K562 (cell line): ENCODE data around the gene A1CF. TPM values are rescaled to one million over a fixed set of nuclear protein-coding genes. Genes with fewer than 3 reads are reported as not detected.

Experiments
- HCFC1 ChIP-seq: IDR thresholded peaks from 2 replicates; pipeline ENCODE4 v1.6.1; 2012; ENCODE audit warnings: low read depth, low read length, improper control_type of control experiment
- MTF1 ChIP-seq: fragments of 250-450 bp; sonication (Bioruptor Pico); IDR thresholded peaks from 2 replicates; pipeline ENCODE4 v1.9.0; 2021; ENCODE audit warnings: moderate library complexity, mild to moderate bottlenecking, inconsistent platforms, borderline replicate concordance
- NFRKB ChIP-seq: fragments of 450-650 bp; IDR thresholded peaks from 2 replicates; pipeline ENCODE4 v1.6.1; 2016; ENCODE audit warnings: low read depth
- NR3C1 ChIP-seq: sonication (generic); formaldehyde crosslinking; IDR thresholded peaks from 2 replicates; pipeline ENCODE4 v1.8.1; 2022; ENCODE audit warnings: missing genetic modification reagents
- PREB ChIP-seq: sonication (generic); formaldehyde crosslinking; IDR thresholded peaks from 2 replicates; pipeline ENCODE4 v1.8.1; 2023; ENCODE audit warnings: mild to moderate bottlenecking, missing genetic modification reagents
- TAF7 ChIP-seq: fragments of 450-650 bp; IDR thresholded peaks from 2 replicates; pipeline ENCODE4 v1.6.1; 2016; ENCODE audit warnings: missing genetic modification characterization, missing compliant biosample characterization
- YBX1 ChIP-seq: fragments of 450-650 bp; IDR thresholded peaks from 2 replicates; pipeline ENCODE4 v1.7.1; 2016; ENCODE audit warnings: mild to moderate bottlenecking
- ZBTB17 ChIP-seq: fragments of 450-650 bp; formaldehyde crosslinking; IDR thresholded peaks from 2 replicates; pipeline ENCODE4 v1.4.0; 2020; ENCODE audit warnings: mild to moderate bottlenecking
- ZBTB8A ChIP-seq: fragments of 450-650 bp; IDR thresholded peaks from 2 replicates; pipeline ENCODE4 v1.6.1; 2018; ENCODE audit warnings: mild to moderate bottlenecking, moderate library complexity; ENCODE audit not compliant: partially characterized antibody
- ZNF668 ChIP-seq: fragments of 250-450 bp; sonication (Bioruptor Pico); IDR thresholded peaks from 2 replicates; pipeline ENCODE4 v1.8.0; 2022; ENCODE audit warnings: mild to moderate bottlenecking, inconsistent platforms
- polyA plus RNA-seq, 8 experiments: library from polyadenylated mRNA; depleted of rRNA in 4 of 8; stranded (reverse) in 5 of 8; unstranded in 3 of 8; fragments of >200 nt; fragmentation: Nextera tagmentation in 2 of 8; fragmentation: Illumina TruSeq in 1 of 8; extraction: Ambion mirVana in 2 of 8; extraction: Trizol in 1 of 8; gene quantifications; 2 replicates each; pipeline versions ENCODE4 v1.2.1 to v1.2.3, GENCODE V29; 2011 to 2014; ENCODE audit warnings: inconsistent platforms in 1 of 8, missing spikeins in 1 of 8
- total RNA-seq, 7 experiments: library from RNA; depleted of rRNA in 6 of 7; stranded (reverse); fragments of >200 nt in 6 of 7; fragmentation: Illumina TruSeq in 2 of 7; extraction: Trizol in 2 of 7; gene quantifications; 2 replicates each; pipeline versions ENCODE4 v1.2.1 to v1.2.3, GENCODE V29; 2011 to 2021; ENCODE audit warnings: low replicate concordance in 1 of 7
- TF ChIP-seq, protein P1 (sequence below): sonication (generic); formaldehyde crosslinking; IDR thresholded peaks from 2 replicates; pipeline ENCODE4 v1.8.1; 2023; ENCODE audit warnings: mild to moderate bottlenecking, missing genetic modification reagents, moderate library complexity
- TF ChIP-seq, protein P2 (sequence below): sonication (generic); formaldehyde crosslinking; IDR thresholded peaks from 2 replicates; pipeline ENCODE4 v1.8.0; 2022; ENCODE audit warnings: missing genetic modification reagents, mild to moderate bottlenecking, borderline replicate concordance

Gene A1CF
- total and polyA plus RNA-seq, 9 of the 15 experiments (the other 6 are each of a cell fraction or from before 2014, with no cell fraction given) = 0.11 TPM; not detected in 8

- TF ChIP-seq PREB (no peak), ZBTB17 (CRISPR knock-in tag) (no peak), YBX1 (no peak), NFRKB (no peak), ZBTB8A (no peak), NR3C1 (no peak), ZNF668 (CRISPR knock-in tag) (no peak), MTF1 (CRISPR knock-in tag) (no peak), TAF7 (tag) (no peak), HCFC1 (no peak)
- TF ChIP-seq, protein P1, sequence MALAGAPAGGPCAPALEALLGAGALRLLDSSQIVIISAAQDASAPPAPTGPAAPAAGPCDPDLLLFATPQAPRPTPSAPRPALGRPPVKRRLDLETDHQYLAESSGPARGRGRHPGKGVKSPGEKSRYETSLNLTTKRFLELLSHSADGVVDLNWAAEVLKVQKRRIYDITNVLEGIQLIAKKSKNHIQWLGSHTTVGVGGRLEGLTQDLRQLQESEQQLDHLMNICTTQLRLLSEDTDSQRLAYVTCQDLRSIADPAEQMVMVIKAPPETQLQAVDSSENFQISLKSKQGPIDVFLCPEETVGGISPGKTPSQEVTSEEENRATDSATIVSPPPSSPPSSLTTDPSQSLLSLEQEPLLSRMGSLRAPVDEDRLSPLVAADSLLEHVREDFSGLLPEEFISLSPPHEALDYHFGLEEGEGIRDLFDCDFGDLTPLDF (CRISPR knock-in tag) = no peak
- TF ChIP-seq, protein P2, sequence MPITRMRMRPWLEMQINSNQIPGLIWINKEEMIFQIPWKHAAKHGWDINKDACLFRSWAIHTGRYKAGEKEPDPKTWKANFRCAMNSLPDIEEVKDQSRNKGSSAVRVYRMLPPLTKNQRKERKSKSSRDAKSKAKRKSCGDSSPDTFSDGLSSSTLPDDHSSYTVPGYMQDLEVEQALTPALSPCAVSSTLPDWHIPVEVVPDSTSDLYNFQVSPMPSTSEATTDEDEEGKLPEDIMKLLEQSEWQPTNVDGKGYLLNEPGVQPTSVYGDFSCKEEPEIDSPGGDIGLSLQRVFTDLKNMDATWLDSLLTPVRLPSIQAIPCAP (CRISPR knock-in tag) = no peak
- TF ChIP-seq, all 486 proteins: peak for 0
These were observed 77.3 kb downstream of the A1CF start (continued) for GRCh38 chr10:50807851-50808776.
